Upper lobe of left lung (tissue), 4 donors: ENCODE data around the gene RASGRP3.

Experiments
- EP300 ChIP-seq, 4 donors: sonication (generic); formaldehyde crosslinking; IDR thresholded peaks; one replicate each; pipeline ENCODE4 v1.5.1; 2017; ENCODE audit warnings: antibody characterized with exemption in 4 of 4, control low read depth in 2 of 4
- POLR2A ChIP-seq, 4 donors: fragments of 450-650 bp; IDR thresholded peaks; one replicate each; pipeline ENCODE4 v1.5.1; 2016 to 2017; ENCODE audit warnings: antibody characterized with exemption in 4 of 4, mild to moderate bottlenecking in 2 of 4
- POLR2AphosphoS5 ChIP-seq, 2 donors: sonication (generic); formaldehyde crosslinking; IDR thresholded peaks; one replicate each; pipeline ENCODE4 v1.5.1; 2017; ENCODE audit warnings: antibody characterized with exemption in 2 of 2
- TF ChIP-seq, protein P1 (sequence below), 6 experiments: fragments of 450-650 bp in 4 of 6; fragments of 200-600 bp in 2 of 6; sonication (generic) in 2 of 6; IDR thresholded peaks; one replicate each; pipeline ENCODE4 v1.5.1; 2016 to 2019; ENCODE audit warnings: antibody characterized with exemption in 6 of 6

DNA sequence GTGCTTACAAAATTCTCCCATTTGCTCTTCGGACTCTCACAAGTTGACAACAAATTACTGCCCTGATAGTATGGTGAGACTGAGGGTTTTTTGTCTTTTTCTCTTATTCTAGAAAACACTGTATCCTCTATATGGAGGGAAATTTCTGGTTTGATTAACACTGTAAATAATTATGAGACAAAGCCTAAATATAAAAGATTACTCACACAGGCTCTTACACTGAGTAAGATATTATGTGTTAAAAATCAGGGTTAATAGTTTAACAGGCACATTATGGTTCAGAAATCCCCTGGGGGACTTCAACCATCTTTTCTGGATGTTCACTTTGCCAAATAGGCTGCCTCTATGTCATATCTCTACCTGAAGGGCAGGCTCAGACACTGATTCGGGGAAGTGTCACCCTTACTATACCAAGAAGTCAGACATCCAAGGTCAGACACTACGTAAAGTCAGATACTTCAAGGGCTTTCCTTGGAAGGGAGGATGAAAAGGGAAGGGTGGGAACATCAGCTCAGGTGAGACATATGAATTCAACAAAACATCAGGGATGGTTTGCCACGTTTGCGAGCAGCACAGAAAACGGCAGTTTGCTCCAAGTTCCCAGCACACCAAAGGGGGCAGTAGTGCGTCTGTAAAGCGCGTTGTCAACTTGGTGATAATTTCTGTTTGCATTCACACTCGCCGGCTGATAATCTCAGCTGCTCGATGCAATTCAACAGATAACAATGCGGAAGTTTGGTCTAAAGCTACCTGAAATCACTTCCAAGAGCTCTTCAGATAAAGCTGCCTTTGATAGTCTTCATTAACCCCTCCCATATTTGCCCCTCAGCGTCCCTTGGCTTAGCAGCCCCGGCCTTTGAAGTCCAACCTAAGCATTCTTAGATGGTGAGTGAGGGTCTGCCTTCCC lies 972 bp upstream of the RASGRP3 start:
- TF ChIP-seq, protein P1, sequence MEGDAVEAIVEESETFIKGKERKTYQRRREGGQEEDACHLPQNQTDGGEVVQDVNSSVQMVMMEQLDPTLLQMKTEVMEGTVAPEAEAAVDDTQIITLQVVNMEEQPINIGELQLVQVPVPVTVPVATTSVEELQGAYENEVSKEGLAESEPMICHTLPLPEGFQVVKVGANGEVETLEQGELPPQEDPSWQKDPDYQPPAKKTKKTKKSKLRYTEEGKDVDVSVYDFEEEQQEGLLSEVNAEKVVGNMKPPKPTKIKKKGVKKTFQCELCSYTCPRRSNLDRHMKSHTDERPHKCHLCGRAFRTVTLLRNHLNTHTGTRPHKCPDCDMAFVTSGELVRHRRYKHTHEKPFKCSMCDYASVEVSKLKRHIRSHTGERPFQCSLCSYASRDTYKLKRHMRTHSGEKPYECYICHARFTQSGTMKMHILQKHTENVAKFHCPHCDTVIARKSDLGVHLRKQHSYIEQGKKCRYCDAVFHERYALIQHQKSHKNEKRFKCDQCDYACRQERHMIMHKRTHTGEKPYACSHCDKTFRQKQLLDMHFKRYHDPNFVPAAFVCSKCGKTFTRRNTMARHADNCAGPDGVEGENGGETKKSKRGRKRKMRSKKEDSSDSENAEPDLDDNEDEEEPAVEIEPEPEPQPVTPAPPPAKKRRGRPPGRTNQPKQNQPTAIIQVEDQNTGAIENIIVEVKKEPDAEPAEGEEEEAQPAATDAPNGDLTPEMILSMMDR (IDR thresholded peaks at IDR 0.05): peak; percentile 58 to 81 (median 76)
- TF ChIP-seq POLR2A (IDR thresholded peaks at IDR 0.05) (no peak), POLR2AphosphoS5 (IDR thresholded peaks at IDR 0.05) (peak in 1 of 2 donors; percentile 10), EP300 (IDR thresholded peaks at IDR 0.05) (no peak)
